SK-N-SH (cell line): Measurements from ENCODE around the gene IRF2. TPM values are rescaled to one million over a fixed set of nuclear protein-coding genes. Genes with fewer than 3 reads are reported as not detected.
"Not testable (repeated sequence)": the region's sequence is repeated elsewhere in the genome, so short reads cannot be mapped to it uniquely, and the experiment has no call there.

Experiments used
- CTCF ChIA-PET: fragments of 300-600, 350-600 bp; formaldehyde crosslinking; extraction: SDS; loops from one replicate; lab custom pipeline; 2021; lab: Yijun Ruan, JAX
- POLR2A ChIA-PET: fragments of 350-600 bp; sonication (Branson Sonifier 250); formaldehyde crosslinking; extraction: SDS; loops from one replicate; lab custom pipeline; 2020; ENCODE audit warnings: antibody characterized with exemption, inconsistent platforms; lab: Yijun Ruan, JAX
- DNase-seq: peaks from one replicate; pipeline ENCODE4 v3.0.0; 2012
- H2AFZ ChIP-seq: fragments of 200-600 bp; sonication (generic); 2 replicates; pipeline ENCODE4 v1.8.1; 2016; ENCODE audit warnings: antibody characterized with exemption, mild to moderate bottlenecking, low read depth
- H3F3A ChIP-seq: fragments of 200-600 bp; sonication (generic); replicated peaks from 2 replicates; pipeline ENCODE3; 2016; ENCODE audit warnings: antibody characterized with exemption, mild to moderate bottlenecking; ENCODE audit not compliant: insufficient read depth
- H3K27ac ChIP-seq, 2 experiments: fragments of 200-500 bp in 1 of 2; fragments of 200-600 bp in 1 of 2; sonication (Bioruptor generic) in 1 of 2; sonication (generic), shearing (Covaris generic) in 1 of 2; 2 replicates each; pipeline versions ENCODE4 v1.5.1 to v1.6.1; 2014 to 2016; ENCODE audit warnings: low read depth in 2 of 2, inconsistent platforms in 1 of 2, low read length in 1 of 2, mild to moderate bottlenecking in 1 of 2, mixed read lengths in 1 of 2
- H3K27me3 ChIP-seq: fragments of 200-600 bp; sonication (generic), shearing (Covaris generic); 2 replicates; pipeline ENCODE4 v1.6.1; 2016; ENCODE audit warnings: mixed run types; ENCODE audit not compliant: insufficient read depth
- H3K36me3 ChIP-seq, 2 experiments: fragments of 200-500 bp in 1 of 2; fragments of 200-600 bp in 1 of 2; sonication (Bioruptor generic) in 1 of 2; sonication (generic) in 1 of 2; replicated peaks in 1 of 2; 2 replicates each; pipeline versions ENCODE3 to v1.5.1; 2014 to 2016; ENCODE audit warnings: low read length in 1 of 2, mild to moderate bottlenecking in 1 of 2; ENCODE audit not compliant: insufficient read depth in 2 of 2, control insufficient read depth in 1 of 2
- H3K4me1 ChIP-seq, 2 experiments: fragments of 200-500 bp in 1 of 2; fragments of 200-600 bp in 1 of 2; sonication (Bioruptor generic) in 1 of 2; sonication (generic), shearing (Covaris generic) in 1 of 2; 2 replicates each; pipeline versions ENCODE4 v1.5.1 to v1.6.1; 2014 to 2016; ENCODE audit warnings: low read depth in 1 of 2, low read length in 1 of 2, mixed run types in 1 of 2; ENCODE audit not compliant: insufficient read depth in 2 of 2, control insufficient read depth in 1 of 2
- H3K4me2 ChIP-seq: fragments of 200-600 bp; sonication (generic), shearing (Covaris generic); 2 replicates; pipeline ENCODE4 v1.6.1; 2017; ENCODE audit warnings: mixed run types
- H3K4me3 ChIP-seq, 2 experiments: fragments of 200-500 bp in 1 of 2; fragments of 200-600 bp in 1 of 2; sonication (Bioruptor generic) in 1 of 2; sonication (generic), shearing (Covaris generic) in 1 of 2; 2 replicates each; pipeline versions ENCODE4 v1.5.1 to v1.8.1; 2014 to 2016; ENCODE audit warnings: low read depth in 2 of 2, inconsistent platforms in 1 of 2, low read length in 1 of 2, mild to moderate bottlenecking in 1 of 2, mixed read lengths in 1 of 2, moderate library complexity in 1 of 2
- H3K79me2 ChIP-seq: fragments of 200-600 bp; sonication (generic); 2 replicates; pipeline ENCODE4 v1.8.1; 2017; ENCODE audit warnings: mild to moderate bottlenecking; ENCODE audit not compliant: insufficient read depth
- H3K9ac ChIP-seq: fragments of 200-600 bp; sonication (generic); 2 replicates; pipeline ENCODE4 v1.6.1; 2017; ENCODE audit warnings: mixed run types
- H3K9me2 ChIP-seq: fragments of 200-600 bp; sonication (generic); 2 replicates; pipeline ENCODE4 v1.6.1; 2017; ENCODE audit warnings: mixed run types
- H3K9me3 ChIP-seq: fragments of 200-600 bp; sonication (generic); 2 replicates; pipeline ENCODE4 v1.6.1; 2017; ENCODE audit warnings: mixed run types, mild to moderate bottlenecking, moderate library complexity
- H4K20me1 ChIP-seq: fragments of 200-600 bp; sonication (generic); 2 replicates; pipeline ENCODE4 v1.6.1; 2017; ENCODE audit warnings: mild to moderate bottlenecking, mixed run types; ENCODE audit not compliant: insufficient read depth
- CHD2 ChIP-seq: fragments of 150-350 bp; IDR thresholded peaks from 2 replicates; pipeline ENCODE4 v1.6.1; 2018; ENCODE audit warnings: low read length; ENCODE audit not compliant: partially characterized antibody
- EP300 ChIP-seq, 2 experiments: IDR thresholded peaks; 2 replicates each; pipeline versions ENCODE4 v1.4.0 to v1.6.1; 2012; ENCODE audit warnings: borderline replicate concordance in 1 of 2, low read depth in 1 of 2, low read length in 1 of 2
- EZH2phosphoT487 ChIP-seq: fragments of 200-600 bp; sonication (generic); IDR thresholded peaks from 2 replicates; pipeline ENCODE4 v1.6.1; 2017; ENCODE audit warnings: low read depth, mixed run types, mild to moderate bottlenecking, antibody characterized with exemption, moderate library complexity, borderline replicate concordance
- FOSL2 ChIP-seq: IDR thresholded peaks from 2 replicates; pipeline ENCODE4 v1.4.0; 2012; ENCODE audit warnings: low read depth, mild to moderate bottlenecking, moderate library complexity, borderline replicate concordance
- GABPA ChIP-seq: IDR thresholded peaks from 2 replicates; pipeline ENCODE4 v1.4.0; 2012; ENCODE audit warnings: low read depth, mild to moderate bottlenecking
- GATA2 ChIP-seq: sonication (generic); formaldehyde crosslinking; IDR thresholded peaks from 2 replicates; pipeline ENCODE4 v1.5.0; 2020; ENCODE audit warnings: mild to moderate bottlenecking, missing genetic modification reagents
- NFIC ChIP-seq: IDR thresholded peaks from 2 replicates; pipeline ENCODE4 v1.4.0; 2012; ENCODE audit warnings: borderline replicate concordance
- POLR2AphosphoS5 ChIP-seq: IDR thresholded peaks from 2 replicates; pipeline ENCODE4 v1.6.1; 2012; ENCODE audit warnings: low read depth, low read length
- RCOR1 ChIP-seq: fragments of 150-350 bp; IDR thresholded peaks from 2 replicates; pipeline ENCODE4 v1.6.1; 2017; ENCODE audit warnings: antibody characterized with exemption, low read length
- RFX5 ChIP-seq: IDR thresholded peaks from 2 replicates; pipeline ENCODE4 v1.6.1; 2012; ENCODE audit warnings: mild to moderate bottlenecking, improper control_type of control experiment, low read length
- SMC3 ChIP-seq: IDR thresholded peaks from 2 replicates; pipeline ENCODE4 v1.6.1; 2012; ENCODE audit warnings: low read depth, low read length, improper control_type of control experiment
- WGBS: methylation state at CpG from one replicate; pipeline ENCODE4 v1.1.6; 2017; ENCODE audit warnings: low lambda C conversion rate; 5-methylcytosine and 5-hydroxymethylcytosine counted together
- polyA plus RNA-seq, 3 experiments: library from polyadenylated mRNA; depleted of rRNA; stranded (reverse); fragments of >200 nt; gene quantifications; 2 replicates each; pipeline ENCODE4 v1.2.3, GENCODE V29; 2012
- TF ChIP-seq, protein P1 (sequence below): IDR thresholded peaks from 2 replicates; pipeline ENCODE4 v1.4.0; 2012; ENCODE audit warnings: low read depth, borderline replicate concordance

Gene IRF2
- polyA plus RNA-seq, 1 of the 3 experiments (the other 2 are of a cell fraction): 23.3 TPM

DNA sequence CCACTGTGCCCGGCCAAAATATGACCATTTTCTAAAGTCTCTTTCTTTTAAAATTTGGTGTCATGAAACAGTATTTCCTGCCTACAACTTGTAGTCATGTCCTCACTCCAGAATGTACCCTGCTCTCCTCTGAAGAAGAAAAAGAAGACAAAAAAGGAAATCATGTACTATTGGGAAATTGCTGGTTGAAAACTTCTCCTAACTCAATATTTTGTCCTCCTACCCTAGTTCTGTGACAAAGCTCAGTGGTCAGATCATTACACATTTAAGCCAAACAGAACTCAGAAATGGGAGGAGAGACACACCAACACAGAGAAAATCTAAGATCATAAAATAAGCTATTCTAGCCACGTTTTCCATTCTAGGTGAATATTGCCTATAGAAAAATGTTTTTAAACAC, 127.7 kb downstream of the IRF2 start:
- CTCF ChIA-PET: interaction anchor here (1.0 kb wide), 1 partner anchor 34 kb away, joined by 3 read pairs; no protein-coding TSS in a partner anchor
- Histone ChIP-seq H3K9me3 (no peaks in the 10 kb centered on the region), H3K27me3 (no peaks in the 10 kb centered on the region), H3K27ac (no peak overlapping the region), H3K9ac (no peak overlapping the region), H3K4me2 (no peak overlapping the region), H3K79me2 (no peaks in the 10 kb centered on the region), H3K9me2 (no peaks in the 10 kb centered on the region), H2AFZ (no peak overlapping the region), H4K20me1 (no peaks in the 10 kb centered on the region), H3K36me3 (no peaks in the 10 kb centered on the region), H3F3A (no peaks in the 10 kb centered on the region), H3K4me1 (peaks cover 15 to 23% of the 10 kb centered on the region in 2 experiments; a peak in 3 of 4 replicates), H3K4me3 (no peak overlapping the region)
- 90% methylated on average over 2 of the region's 2 CpGs for WGBS
- POLR2A ChIA-PET: no interaction called here
- DNase-seq: no peak
- TF ChIP-seq EZH2phosphoT487 (no peak), SMC3 (no peak), POLR2AphosphoS5 (no peak), FOSL2 (no peak), GABPA (no peak), NFIC (no peak), RFX5 (no peak), GATA2 (CRISPR knock-in tag) (no peak), EP300 (IDR thresholded peaks at IDR 0.05; ENCODE audit: borderline replicate concordance in 1 of 2, low read depth in 1 of 2, low read length in 1 of 2) (no peak), RCOR1 (no peak), CHD2 (no peak)
- TF ChIP-seq, protein P1, sequence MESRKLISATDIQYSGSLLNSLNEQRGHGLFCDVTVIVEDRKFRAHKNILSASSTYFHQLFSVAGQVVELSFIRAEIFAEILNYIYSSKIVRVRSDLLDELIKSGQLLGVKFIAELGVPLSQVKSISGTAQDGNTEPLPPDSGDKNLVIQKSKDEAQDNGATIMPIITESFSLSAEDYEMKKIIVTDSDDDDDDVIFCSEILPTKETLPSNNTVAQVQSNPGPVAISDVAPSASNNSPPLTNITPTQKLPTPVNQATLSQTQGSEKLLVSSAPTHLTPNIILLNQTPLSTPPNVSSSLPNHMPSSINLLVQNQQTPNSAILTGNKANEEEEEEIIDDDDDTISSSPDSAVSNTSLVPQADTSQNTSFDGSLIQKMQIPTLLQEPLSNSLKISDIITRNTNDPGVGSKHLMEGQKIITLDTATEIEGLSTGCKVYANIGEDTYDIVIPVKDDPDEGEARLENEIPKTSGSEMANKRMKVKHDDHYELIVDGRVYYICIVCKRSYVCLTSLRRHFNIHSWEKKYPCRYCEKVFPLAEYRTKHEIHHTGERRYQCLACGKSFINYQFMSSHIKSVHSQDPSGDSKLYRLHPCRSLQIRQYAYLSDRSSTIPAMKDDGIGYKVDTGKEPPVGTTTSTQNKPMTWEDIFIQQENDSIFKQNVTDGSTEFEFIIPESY: no peak

GRCh38 chr4:184346273-184346672, 128.1 kb downstream of the IRF2 start:
- H3K9ac ChIP-seq, H3K4me3 ChIP-seq, H3K36me3 ChIP-seq, H3K27ac ChIP-seq, DNase-seq, H4K20me1 ChIP-seq, H3K4me2 ChIP-seq, H3K9me2 ChIP-seq, POLR2A ChIA-PET, H3K27me3 ChIP-seq, H3K79me2 ChIP-seq, H3F3A ChIP-seq, H2AFZ ChIP-seq, H3K9me3 ChIP-seq: not testable (repeated sequence)
- CTCF ChIA-PET: interaction anchor here (1.0 kb wide), 1 partner anchor 33 kb away, joined by 3 read pairs; no protein-coding TSS in a partner anchor
- 95% methylated on average over 6 of the region's 6 CpGs for WGBS
- H3K4me1 ChIP-seq: peaks cover 15 to 23% of the 10 kb centered on the region in 2 experiments; a peak in 3 of 4 replicates
